ENCODE data around the gene PSMB5. TPM values are rescaled to one million over a fixed set of nuclear protein-coding genes. Genes with fewer than 3 reads are reported as not detected.
A peak's percentile ranks its signal among the peaks of the same experiment; 100 is the strongest.

PSMB5 gene
- total and polyA plus RNA-seq, 2 of the 13 experiments (the other 11 are each of a cell fraction or from before 2014, with no cell fraction given) = 705 to 871 TPM

- TF ChIP-seq ZBTB34 (CRISPR knock-in tag; IDR thresholded peaks at IDR 0.05) (peak; percentile 48; the same call in 1 of the 2 replicates), SIX1 (CRISPR knock-in tag; IDR thresholded peaks at IDR 0.05; ENCODE audit: borderline replicate concordance) (peak; percentile 53), MXD4 (CRISPR knock-in tag; IDR thresholded peaks at IDR 0.05) (peak; percentile 97), ZNF646 (CRISPR knock-in tag; IDR thresholded peaks at IDR 0.05) (0 out of 2 replicates have a peak, but pooled peaks have one; percentile 32), MTF2 (CRISPR knock-in tag; IDR thresholded peaks at IDR 0.05; ENCODE audit: borderline replicate concordance) (0 out of 2 replicates have a peak, but pooled peaks have one; percentile 20), NCOA5 (CRISPR knock-in tag; IDR thresholded peaks at IDR 0.05) (no peak), ZNF282 (IDR thresholded peaks at IDR 0.05; ENCODE audit: partially characterized antibody) (no peak), IKZF4 (CRISPR knock-in tag; IDR thresholded peaks at IDR 0.05; ENCODE audit: borderline replicate concordance, low read depth, not compliant biosample characterization) (peak; percentile 70), SRSF1 (optimal IDR thresholded peaks at IDR 0.05; ENCODE audit: low read depth, low read length) (peak; percentile 95), SOX5 (CRISPR knock-in tag; IDR thresholded peaks at IDR 0.05; ENCODE audit: borderline replicate concordance) (no peak; the same call in 1 of the 2 replicates), REPIN1 (CRISPR knock-in tag; IDR thresholded peaks at IDR 0.05; ENCODE audit: borderline replicate concordance, low read depth) (peak; percentile 96), ZNF468 (CRISPR knock-in tag; IDR thresholded peaks at IDR 0.05) (0 out of 2 replicates have a peak, but pooled peaks have one; percentile 75), ZMAT5 (CRISPR knock-in tag; IDR thresholded peaks at IDR 0.05; ENCODE audit: borderline replicate concordance, low read depth) (no peak), ZSCAN30 (CRISPR knock-in tag; IDR thresholded peaks at IDR 0.05) (peak; percentile 93), HNF4G (IDR thresholded peaks at IDR 0.05; ENCODE audit: borderline replicate concordance, low read depth, low read length) (no peak), HNF4G (CRISPR knock-in tag; IDR thresholded peaks at IDR 0.05; ENCODE audit: borderline replicate concordance, low read depth) (no peak), GATAD2A (CRISPR knock-in tag; IDR thresholded peaks at IDR 0.05) (peak; percentile 61; the same call in 1 of the 2 replicates), ZNF670 (CRISPR knock-in tag; IDR thresholded peaks at IDR 0.05; ENCODE audit: borderline replicate concordance) (no peak), THYN1 (CRISPR knock-in tag; IDR thresholded peaks at IDR 0.05; ENCODE audit: borderline replicate concordance, low read depth) (peak; percentile 94; the same call in 1 of the 2 replicates), STAG1 (CRISPR knock-in tag; IDR thresholded peaks at IDR 0.05) (peak; percentile 14; the same call in 1 of the 2 replicates), NFRKB (IDR thresholded peaks at IDR 0.05) (peak; percentile 99), ZNF530 (CRISPR knock-in tag; IDR thresholded peaks at IDR 0.05; ENCODE audit: low read depth) (0 out of 2 replicates have a peak, but pooled peaks have one; percentile 75)
Observed at GRCh38 chr14:23034498-23035302, at the start of gene PSMB5 (continued).
